HEK293 (cell line): ENCODE data around the gene GANAB.

ENCODE experiments used
- AEBP2 ChIP-seq: fragments of 450-650 bp; formaldehyde crosslinking; IDR thresholded peaks from 2 replicates; pipeline ENCODE4 v1.5.1; 2016; ENCODE audit warnings: missing biosample characterization, missing genetic modification characterization, borderline replicate concordance
- BCL11B ChIP-seq: fragments of 450-650 bp; formaldehyde crosslinking; IDR thresholded peaks from 2 replicates; pipeline ENCODE4 v1.5.1; 2016; ENCODE audit warnings: low read depth, missing biosample characterization, missing genetic modification characterization
- EGR2 ChIP-seq: fragments of 450-650 bp; formaldehyde crosslinking; IDR thresholded peaks from 2 replicates; pipeline ENCODE4 v1.5.1; 2016; ENCODE audit warnings: low read depth, missing biosample characterization, missing genetic modification characterization
- GLIS1 ChIP-seq: fragments of 450-650 bp; formaldehyde crosslinking; IDR thresholded peaks from 2 replicates; pipeline ENCODE4 v1.5.1; 2016; ENCODE audit warnings: missing biosample characterization, missing genetic modification characterization
- GLIS2 ChIP-seq: fragments of 450-650 bp; formaldehyde crosslinking; IDR thresholded peaks from 2 replicates; pipeline ENCODE4 v1.5.1; 2016; ENCODE audit warnings: missing biosample characterization, missing genetic modification characterization
- HOXC10 ChIP-seq: sonication (generic); formaldehyde crosslinking; IDR thresholded peaks from 2 replicates; pipeline ENCODE4 v1.8.1; 2023; ENCODE audit warnings: mild to moderate bottlenecking, missing genetic modification reagents
- KLF16 ChIP-seq: fragments of 450-650 bp; formaldehyde crosslinking; IDR thresholded peaks from 2 replicates; pipeline ENCODE4 v1.5.1; 2017; ENCODE audit warnings: missing biosample characterization, missing genetic modification characterization
- KLF8 ChIP-seq: fragments of 450-650 bp; formaldehyde crosslinking; IDR thresholded peaks from 2 replicates; pipeline ENCODE4 v1.5.1; 2016; ENCODE audit warnings: missing biosample characterization, missing genetic modification characterization
- KLF9 ChIP-seq: fragments of 450-650 bp; formaldehyde crosslinking; IDR thresholded peaks from 2 replicates; pipeline ENCODE4 v1.5.1; 2016; ENCODE audit warnings: missing biosample characterization, missing genetic modification characterization, low read depth
- PBX3 ChIP-seq: sonication (generic); formaldehyde crosslinking; IDR thresholded peaks from 2 replicates; pipeline ENCODE4 v1.8.1; 2022; ENCODE audit warnings: mild to moderate bottlenecking, moderate library complexity, missing genetic modification reagents
- SP3 ChIP-seq: fragments of 450-650 bp; formaldehyde crosslinking; IDR thresholded peaks from 2 replicates; pipeline ENCODE4 v1.5.1; 2016; ENCODE audit warnings: missing biosample characterization, missing genetic modification characterization
- ZBTB1 ChIP-seq: fragments of 450-650 bp; formaldehyde crosslinking; IDR thresholded peaks from 2 replicates; pipeline ENCODE4 v1.5.1; 2016; ENCODE audit warnings: missing biosample characterization, missing genetic modification characterization
- ZBTB20 ChIP-seq: fragments of 450-650 bp; formaldehyde crosslinking; IDR thresholded peaks from 2 replicates; pipeline ENCODE4 v1.5.1; 2016; ENCODE audit warnings: missing biosample characterization, missing genetic modification characterization
- ZBTB44 ChIP-seq: fragments of 450-650 bp; IDR thresholded peaks from 2 replicates; pipeline ENCODE4 v1.5.1; 2018; ENCODE audit warnings: missing biosample characterization, mild to moderate bottlenecking, missing genetic modification characterization
- ZBTB6 ChIP-seq: fragments of 450-650 bp; formaldehyde crosslinking; IDR thresholded peaks from 2 replicates; pipeline ENCODE4 v1.5.1; 2017; ENCODE audit warnings: missing biosample characterization, missing genetic modification characterization
- ZEB2 ChIP-seq: fragments of 450-650 bp; formaldehyde crosslinking; IDR thresholded peaks from 2 replicates; pipeline ENCODE4 v1.5.1; 2016; ENCODE audit warnings: missing biosample characterization, missing genetic modification characterization
- ZFP37 ChIP-seq: fragments of 450-650 bp; formaldehyde crosslinking; IDR thresholded peaks from 2 replicates; pipeline ENCODE4 v1.5.1; 2016; ENCODE audit warnings: missing biosample characterization, missing genetic modification characterization
- ZFP41 ChIP-seq: fragments of 450-650 bp; formaldehyde crosslinking; IDR thresholded peaks from 2 replicates; pipeline ENCODE4 v1.5.1; 2016; ENCODE audit warnings: missing biosample characterization, missing genetic modification characterization, borderline replicate concordance
- ZNF202 ChIP-seq: fragments of 450-650 bp; formaldehyde crosslinking; IDR thresholded peaks from 2 replicates; pipeline ENCODE4 v1.5.1; 2016; ENCODE audit warnings: missing biosample characterization, missing genetic modification characterization, borderline replicate concordance
- ZNF239 ChIP-seq: fragments of 450-650 bp; formaldehyde crosslinking; IDR thresholded peaks from 2 replicates; pipeline ENCODE4 v1.5.1; 2016; ENCODE audit warnings: missing biosample characterization, missing genetic modification characterization
- ZNF24 ChIP-seq: fragments of 450-650 bp; formaldehyde crosslinking; IDR thresholded peaks from 2 replicates; pipeline ENCODE4 v1.5.1; 2016; ENCODE audit warnings: missing biosample characterization, missing genetic modification characterization
- ZNF248 ChIP-seq: fragments of 450-650 bp; formaldehyde crosslinking; IDR thresholded peaks from 2 replicates; pipeline ENCODE4 v1.5.1; 2017; ENCODE audit warnings: missing biosample characterization, missing genetic modification characterization
- ZNF335 ChIP-seq: fragments of 450-650 bp; formaldehyde crosslinking; conservative IDR thresholded peaks from 2 replicates; pipeline ENCODE4 v1.5.1; 2016; ENCODE audit warnings: missing biosample characterization, missing genetic modification characterization
- ZNF354C ChIP-seq: fragments of 450-650 bp; formaldehyde crosslinking; IDR thresholded peaks from 2 replicates; pipeline ENCODE4 v1.5.1; 2016; ENCODE audit warnings: missing biosample characterization, missing genetic modification characterization, low read depth, borderline replicate concordance
- ZNF423 ChIP-seq: fragments of 450-650 bp; formaldehyde crosslinking; IDR thresholded peaks from 2 replicates; pipeline ENCODE4 v1.5.1; 2016; ENCODE audit warnings: missing biosample characterization, missing genetic modification characterization
- ZNF501 ChIP-seq: fragments of 450-650 bp; formaldehyde crosslinking; IDR thresholded peaks from 2 replicates; pipeline ENCODE4 v1.5.1; 2016; ENCODE audit warnings: missing biosample characterization, missing genetic modification characterization
- ZNF510 ChIP-seq: fragments of 450-650 bp; formaldehyde crosslinking; IDR thresholded peaks from 2 replicates; pipeline ENCODE4 v1.5.1; 2018; ENCODE audit warnings: mild to moderate bottlenecking, missing genetic modification characterization, missing biosample characterization; ENCODE audit not compliant: insufficient replicate concordance
- ZNF561 ChIP-seq: fragments of 450-650 bp; IDR thresholded peaks from 2 replicates; pipeline ENCODE4 v1.5.1; 2018; ENCODE audit warnings: missing biosample characterization, missing genetic modification characterization, borderline replicate concordance
- ZNF580 ChIP-seq: fragments of 450-650 bp; formaldehyde crosslinking; IDR thresholded peaks from 2 replicates; pipeline ENCODE4 v1.5.1; 2016; ENCODE audit warnings: missing biosample characterization, missing genetic modification characterization
- ZNF621 ChIP-seq: fragments of 450-650 bp; formaldehyde crosslinking; IDR thresholded peaks from 2 replicates; pipeline ENCODE4 v1.5.1; 2017; ENCODE audit warnings: missing biosample characterization, missing genetic modification characterization
- ZNF629 ChIP-seq: fragments of 450-650 bp; formaldehyde crosslinking; IDR thresholded peaks from 2 replicates; pipeline ENCODE4 v1.5.1; 2017; ENCODE audit warnings: missing biosample characterization, missing genetic modification characterization
- ZNF830 ChIP-seq: fragments of 450-650 bp; IDR thresholded peaks from 2 replicates; pipeline ENCODE4 v1.5.0; 2018; ENCODE audit warnings: missing biosample characterization, missing genetic modification characterization, low read depth, mild to moderate bottlenecking, moderate library complexity
- ZSCAN18 ChIP-seq: fragments of 450-650 bp; formaldehyde crosslinking; IDR thresholded peaks from 2 replicates; pipeline ENCODE4 v1.5.1; 2016; ENCODE audit warnings: missing biosample characterization, missing genetic modification characterization

The GANAB gene

GRCh38 chr11:62621567-62622470 is 24.6 kb downstream of the GANAB start, which contains the start of gene B3GAT3 (continued):
- TF ChIP-seq ZNF335 (tag by site-specific recombination) (peak; percentile 49), GLIS2 (tag by site-specific recombination) (peak; percentile 51; the same call in 1 of the 2 replicates), ZNF354C (no peak), ZEB2 (tag by site-specific recombination) (peak; percentile 96), ZNF561 (tag by site-specific recombination) (peak; percentile 74; the same call in 1 of the 2 replicates), KLF8 (tag by site-specific recombination) (peak; percentile 91), HOXC10 (no peak), ZNF202 (no peak), ZBTB1 (no peak), ZFP41 (tag by site-specific recombination) (no peak), ZNF501 (0 out of 2 replicates have a peak, but pooled peaks have one; percentile 16), ZBTB6 (tag by site-specific recombination) (no peak), ZNF830 (tag by site-specific recombination) (no peak), ZFP37 (no peak; the same call in 1 of the 2 replicates), SP3 (tag by site-specific recombination) (peak; percentile 93), ZNF629 (peak; percentile 95), ZNF621 (tag by site-specific recombination) (no peak), GLIS1 (peak; percentile 49), ZNF24 (tag by site-specific recombination) (no peak), ZNF580 (tag by site-specific recombination) (peak; percentile 98), ZSCAN18 (tag by site-specific recombination) (no peak), PBX3 (CRISPR knock-in tag) (0 out of 2 replicates have a peak, but pooled peaks have one; percentile 65), KLF9 (peak; percentile 87), ZNF239 (tag by site-specific recombination) (no peak), BCL11B (tag by site-specific recombination) (peak; percentile 91), KLF16 (tag by site-specific recombination) (peak; percentile 65; the same call in 1 of the 2 replicates), ZNF510 (no peak), ZBTB20 (peak; percentile 73), EGR2 (tag by site-specific recombination) (peak; percentile 38; the same call in 1 of the 2 replicates), ZNF248 (tag by site-specific recombination) (no peak), ZBTB44 (no peak), AEBP2 (tag by site-specific recombination) (no peak), ZNF423 (no peak)
